GM13976 (cell line): ENCODE results near the gene NF2.

Source experiments
- DNase-seq: peaks from one replicate; pipeline ENCODE4 v3.0.0; 2012; ENCODE audit warnings: low spot score
- CTCF ChIP-seq: IDR thresholded peaks from 2 replicates; pipeline ENCODE4 v1.5.1; 2012; ENCODE audit warnings: borderline replicate concordance, mild to moderate bottlenecking; ENCODE audit not compliant: insufficient read depth; ENCODE audit errors: extremely low read depth, missing control alignments, control extremely low read depth
- in situ Hi-C: fragments of 300-500 bp; cut with MboI; formaldehyde crosslinking; loops from one replicate; pipeline ENCODE4 v1.12.0; 2022; ENCODE audit warnings: low sequenced_read_pairs, mixed read lengths, inconsistent platforms; ENCODE audit not compliant: unreplicated experiment

NF2 gene

GRCh38 chr22:29598684-29599020 is 4.8 kb upstream of the NF2 start:
- in situ Hi-C loops, result no loop called here
- DNase-seq, result no peak
- no peak for TF ChIP-seq CTCF

- in situ Hi-C loops, result no loop called here
- TF ChIP-seq CTCF, result no peak
- DNase-seq, result no peak
Measured at GRCh38 chr22:29604076-29604360, 585 bp downstream of the NF2 start.

GRCh38 chr22:29605527-29605850 is 2.1 kb downstream of the NF2 start:
- in situ Hi-C loops, result no loop called here
- no peak for TF ChIP-seq CTCF

GRCh38 chr22:29606320-29606719 is 2.9 kb downstream of the NF2 start:
- in situ Hi-C loops, result no loop called here
- no peak for TF ChIP-seq CTCF

More at GRCh38 chr22:29605527-29605850, 2.1 kb downstream of the NF2 start:
- DNase-seq, result no peak

GRCh38 chr22:29607426-29607825 is 4.0 kb downstream of the NF2 start:
- TF ChIP-seq CTCF, result no peak
- DNase-seq, result no peak
- in situ Hi-C loops, result no loop called here

More at GRCh38 chr22:29606320-29606719, 2.9 kb downstream of the NF2 start:
- no peak for DNase-seq

GRCh38 chr22:29609139-29609538 is 5.7 kb downstream of the NF2 start:
- in situ Hi-C loops, result no loop called here
- TF ChIP-seq CTCF, result no peak
- no peak for DNase-seq

GRCh38 chr22:29610780-29611179 is 7.3 kb downstream of the NF2 start:
- no peak for DNase-seq
- in situ Hi-C loops, result no loop called here
- TF ChIP-seq CTCF, result no peak
